Choroid plexus epithelial cell (primary cell): ENCODE data around the gene RAC2.

Experiments used
- DNase-seq: peaks from one replicate; pipeline ENCODE4 v3.0.0-alpha.2; 2010; ENCODE audit warnings: low read depth
- H3K4me3 ChIP-seq: 2 replicates; pipeline ENCODE4 v1.5.1; 2011; ENCODE audit warnings: low read depth, mild to moderate bottlenecking, control low read depth, low read length, moderate library complexity
- CTCF ChIP-seq: conservative IDR thresholded peaks from 2 replicates; pipeline ENCODE4 v1.5.1; 2011; ENCODE audit warnings: low read depth, mild to moderate bottlenecking, control low read depth, inconsistent platforms, low read length, moderate library complexity

Gene RAC2

GRCh38 chr22:37240240-37240940, 3.7 kb downstream of the RAC2 start:
- no peak for DNase-seq
- TF ChIP-seq CTCF, result no peak
- no peak overlapping the region for H3K4me3 ChIP-seq

- no peak for TF ChIP-seq CTCF
- H3K4me3 ChIP-seq, result no peak overlapping the region
- no peak for DNase-seq
Observed at GRCh38 chr22:37239336-37240239, 4.5 kb downstream of the RAC2 start.

GRCh38 chr22:37237371-37238268, 6.4 kb downstream of the RAC2 start:
- no peak overlapping the region for H3K4me3 ChIP-seq
- no peak for TF ChIP-seq CTCF
- peak; percentile 64 for DNase-seq

GRCh38 chr22:37235897-37236607, 8.0 kb downstream of the RAC2 start:
- no peak for DNase-seq
- TF ChIP-seq CTCF, result no peak
- no peak overlapping the region for H3K4me3 ChIP-seq

GRCh38 chr22:37234736-37235711, 9.0 kb downstream of the RAC2 start:
- TF ChIP-seq CTCF, result no peak
- no peak for DNase-seq
- no peak overlapping the region for H3K4me3 ChIP-seq
